Measurements from ENCODE around the gene RTN4R.

RTN4R gene

GRCh38 chr22:20257212-20258020, 10.7 kb downstream of the RTN4R start:
- no peak for DNase-seq (ENCODE audit: low spot score)

- no peak for DNase-seq (ENCODE audit: low spot score)
These were observed 11.4 kb downstream of the RTN4R start for GRCh38 chr22:20256551-20257211.

- DNase-seq (ENCODE audit: low spot score): no peak
These were observed 12.1 kb downstream of the RTN4R start for GRCh38 chr22:20256027-20256426.

GRCh38 chr22:20254975-20255946, 12.9 kb downstream of the RTN4R start:
- no peak for DNase-seq (ENCODE audit: low spot score)

GRCh38 chr22:20253161-20253560, 15.0 kb downstream of the RTN4R start:
- no peak for DNase-seq (ENCODE audit: low spot score)

- no peak for DNase-seq (ENCODE audit: low spot score)
These were observed 16.1 kb downstream of the RTN4R start for GRCh38 chr22:20251981-20252380.

GRCh38 chr22:20251491-20251890, 16.6 kb downstream of the RTN4R start:
- no peak for DNase-seq (ENCODE audit: low spot score)

GRCh38 chr22:20249797-20250354, 18.2 kb downstream of the RTN4R start:
- no peak for DNase-seq (ENCODE audit: low spot score)

GRCh38 chr22:20248461-20248978, 19.6 kb downstream of the RTN4R start:
- DNase-seq (ENCODE audit: low spot score): no peak

- no peak for DNase-seq (ENCODE audit: low spot score)
These were observed 20.4 kb downstream of the RTN4R start for GRCh38 chr22:20247608-20248171.

GRCh38 chr22:20247010-20247505, 21.1 kb downstream of the RTN4R start:
- no peak for DNase-seq (ENCODE audit: low spot score)

GRCh38 chr22:20246368-20247009, 21.6 kb downstream of the RTN4R start:
- no peak for DNase-seq (ENCODE audit: low spot score)

- no peak for DNase-seq (ENCODE audit: low spot score)
These were observed 22.3 kb downstream of the RTN4R start for GRCh38 chr22:20245577-20246367.

- peak; percentile 48 for DNase-seq (ENCODE audit: low spot score)
These were observed 23.2 kb downstream of the RTN4R start for GRCh38 chr22:20244691-20245576.

GRCh38 chr22:20244250-20244648, 23.9 kb downstream of the RTN4R start:
- no peak for DNase-seq (ENCODE audit: low spot score)

- peak; percentile 51 for DNase-seq (ENCODE audit: low spot score)
These were observed 24.4 kb downstream of the RTN4R start for GRCh38 chr22:20243537-20244249.

- no peak for DNase-seq (ENCODE audit: low spot score)
These were observed 25.0 kb downstream of the RTN4R start for GRCh38 chr22:20243176-20243536.
